ENCODE data around the gene PARD3.

DNA sequence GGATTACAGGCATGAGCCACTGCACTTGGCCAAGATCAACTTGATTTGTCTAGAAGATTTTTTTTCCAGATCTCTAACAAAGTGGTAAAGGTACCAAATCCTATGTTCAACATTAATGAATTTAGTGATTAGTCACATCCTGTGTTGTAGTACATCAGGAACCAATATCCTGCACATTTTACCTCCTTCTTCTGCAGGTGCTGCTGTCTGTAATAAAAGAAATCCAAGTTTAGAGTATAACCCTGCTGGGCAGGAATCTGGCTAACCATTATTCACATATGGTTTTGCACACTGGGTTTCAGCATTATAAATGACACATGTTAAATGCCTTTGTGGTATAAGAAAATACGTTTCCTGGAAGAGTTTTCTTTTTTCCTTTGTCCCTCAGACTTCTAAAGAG, 10.8 kb downstream of the PARD3 start:
- TF ChIP-seq, protein P1, sequence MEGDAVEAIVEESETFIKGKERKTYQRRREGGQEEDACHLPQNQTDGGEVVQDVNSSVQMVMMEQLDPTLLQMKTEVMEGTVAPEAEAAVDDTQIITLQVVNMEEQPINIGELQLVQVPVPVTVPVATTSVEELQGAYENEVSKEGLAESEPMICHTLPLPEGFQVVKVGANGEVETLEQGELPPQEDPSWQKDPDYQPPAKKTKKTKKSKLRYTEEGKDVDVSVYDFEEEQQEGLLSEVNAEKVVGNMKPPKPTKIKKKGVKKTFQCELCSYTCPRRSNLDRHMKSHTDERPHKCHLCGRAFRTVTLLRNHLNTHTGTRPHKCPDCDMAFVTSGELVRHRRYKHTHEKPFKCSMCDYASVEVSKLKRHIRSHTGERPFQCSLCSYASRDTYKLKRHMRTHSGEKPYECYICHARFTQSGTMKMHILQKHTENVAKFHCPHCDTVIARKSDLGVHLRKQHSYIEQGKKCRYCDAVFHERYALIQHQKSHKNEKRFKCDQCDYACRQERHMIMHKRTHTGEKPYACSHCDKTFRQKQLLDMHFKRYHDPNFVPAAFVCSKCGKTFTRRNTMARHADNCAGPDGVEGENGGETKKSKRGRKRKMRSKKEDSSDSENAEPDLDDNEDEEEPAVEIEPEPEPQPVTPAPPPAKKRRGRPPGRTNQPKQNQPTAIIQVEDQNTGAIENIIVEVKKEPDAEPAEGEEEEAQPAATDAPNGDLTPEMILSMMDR (conservative IDR thresholded peaks at IDR 0.05): no peak
- no peak for TF ChIP-seq EZH2 (IDR thresholded peaks at IDR 0.05; ENCODE audit: low read depth)
